ENCODE data around the gene BRF1.
"Not testable (repeated sequence)": the region's sequence is repeated elsewhere in the genome, so short reads cannot be mapped to it uniquely, and the experiment has no call there.

BRF1 gene

GRCh38 chr14:105300542-105301102 is at the start of gene BRF1:
Gene BRF1 (minus strand): TSS chr14:105301001. CDS start chr14:105300629, 372 bp downstream.
- DNase-seq = peak; percentile 97

DNA sequence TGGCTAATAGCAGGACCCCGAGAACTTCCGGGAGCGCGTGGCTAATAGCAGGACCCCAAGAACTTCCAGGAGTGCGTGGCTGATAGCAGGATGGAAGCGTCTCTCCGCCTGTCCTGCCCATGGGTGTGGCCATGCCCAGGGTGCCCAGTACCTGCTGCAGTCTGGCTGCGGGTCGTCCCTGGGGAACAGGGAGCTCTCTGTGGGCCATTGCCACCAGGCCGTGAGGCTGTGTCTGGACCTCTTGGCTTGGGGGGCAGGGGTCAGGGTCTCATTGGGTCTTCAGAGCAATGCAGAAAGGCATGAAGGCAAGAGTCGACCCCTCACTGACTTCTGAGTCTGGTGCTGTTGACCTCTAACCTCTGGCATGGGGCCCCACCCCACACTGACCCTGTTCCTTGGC is 49.2 kb upstream of the BRF1 start:
- DNase-seq = no peak

DNA sequence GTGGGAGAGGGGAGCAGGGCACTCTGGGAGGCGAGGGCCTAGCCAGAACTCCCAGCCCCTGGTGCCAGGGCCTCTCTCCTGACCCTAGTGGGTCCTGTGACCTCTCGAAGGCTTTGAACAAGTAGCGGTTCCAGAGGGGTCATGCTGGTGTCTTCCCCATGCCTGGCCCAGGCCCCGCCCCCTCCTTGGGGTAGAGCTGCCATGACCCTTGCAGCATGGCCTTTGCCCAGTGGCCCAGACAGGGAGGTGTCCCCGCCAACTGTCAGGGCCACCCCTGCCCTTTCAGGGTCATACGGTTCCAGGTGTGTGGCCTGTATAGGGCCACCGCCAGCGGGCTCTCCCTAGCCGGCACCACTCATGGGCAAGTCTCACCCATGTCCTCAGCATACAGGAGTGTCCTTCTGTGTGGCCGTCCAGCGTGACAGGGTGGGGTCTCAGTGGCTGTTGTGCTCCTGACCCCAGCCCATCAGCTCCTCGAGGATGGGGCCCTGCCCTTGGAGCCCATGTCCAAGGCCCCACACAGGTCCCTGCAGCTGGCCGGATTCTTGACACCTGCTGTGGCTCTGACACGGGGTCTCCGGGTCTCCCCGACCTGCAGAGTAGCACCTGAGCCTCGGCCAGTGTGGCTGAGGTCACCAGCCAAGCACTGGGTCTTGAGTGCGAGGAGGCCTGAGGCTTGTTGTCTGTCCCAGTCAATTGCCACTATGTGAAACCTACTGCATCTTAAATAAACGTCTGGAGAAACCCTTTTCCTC is 48.3 kb upstream of the BRF1 start:
- DNase-seq = no peak

DNA sequence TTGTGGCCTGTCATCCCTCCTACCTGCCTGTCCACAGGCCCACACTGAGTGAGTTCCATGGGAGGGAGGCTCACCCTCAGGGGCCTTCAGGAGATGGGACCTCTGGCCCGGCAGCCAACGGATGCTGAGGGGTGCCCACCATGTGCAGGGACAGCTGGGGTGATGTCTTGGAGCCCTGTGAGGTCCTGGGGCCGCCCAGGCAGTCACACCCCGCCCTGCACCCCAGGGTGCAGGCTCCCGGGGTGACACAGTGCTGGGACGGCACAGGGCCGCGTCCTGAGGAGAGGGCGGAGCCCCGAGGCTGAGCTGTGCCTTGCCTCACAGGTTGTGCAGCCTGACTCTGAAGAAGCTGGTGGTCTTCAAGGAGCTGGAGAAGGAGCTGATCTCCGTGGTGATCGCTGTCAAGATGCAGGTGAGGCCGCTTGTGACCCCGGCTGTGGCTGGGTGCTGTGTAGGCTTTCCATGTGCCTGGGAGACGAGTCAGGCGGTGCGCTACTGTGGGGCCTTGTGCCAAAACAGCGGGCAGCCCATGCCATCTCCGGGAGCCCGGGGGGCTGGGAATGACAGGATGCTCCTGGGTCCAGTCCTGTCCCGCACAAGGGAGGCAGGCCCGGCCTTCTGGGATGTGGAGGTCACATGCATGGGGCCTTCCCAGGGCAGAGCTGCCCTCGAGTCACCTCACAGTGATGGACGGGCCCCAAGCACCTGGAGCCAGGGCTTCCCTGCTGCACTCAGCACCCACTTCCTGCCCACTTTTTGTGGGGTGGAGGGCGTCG is 47.6 kb upstream of the BRF1 start:
- no peak for DNase-seq

DNA sequence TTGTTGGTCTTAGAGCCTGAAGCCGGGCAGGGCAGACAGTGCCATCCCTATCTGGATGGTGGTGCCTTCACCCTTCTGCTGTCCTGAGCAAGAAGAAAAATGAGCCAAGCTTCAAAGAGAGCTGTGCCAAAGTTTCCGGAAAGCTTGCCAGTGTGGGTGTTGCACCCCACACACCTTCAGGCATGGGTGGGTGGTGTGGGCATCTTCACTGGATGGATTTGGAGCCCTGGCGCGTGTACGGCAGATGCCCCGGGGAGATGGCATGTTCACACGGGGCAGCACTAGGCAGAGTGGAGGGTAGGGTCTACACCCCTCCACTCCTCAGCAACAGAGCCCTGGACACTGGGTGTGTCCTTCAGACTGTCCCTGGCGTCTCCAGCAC is 46.8 kb upstream of the BRF1 start:
- no peak for DNase-seq

DNA sequence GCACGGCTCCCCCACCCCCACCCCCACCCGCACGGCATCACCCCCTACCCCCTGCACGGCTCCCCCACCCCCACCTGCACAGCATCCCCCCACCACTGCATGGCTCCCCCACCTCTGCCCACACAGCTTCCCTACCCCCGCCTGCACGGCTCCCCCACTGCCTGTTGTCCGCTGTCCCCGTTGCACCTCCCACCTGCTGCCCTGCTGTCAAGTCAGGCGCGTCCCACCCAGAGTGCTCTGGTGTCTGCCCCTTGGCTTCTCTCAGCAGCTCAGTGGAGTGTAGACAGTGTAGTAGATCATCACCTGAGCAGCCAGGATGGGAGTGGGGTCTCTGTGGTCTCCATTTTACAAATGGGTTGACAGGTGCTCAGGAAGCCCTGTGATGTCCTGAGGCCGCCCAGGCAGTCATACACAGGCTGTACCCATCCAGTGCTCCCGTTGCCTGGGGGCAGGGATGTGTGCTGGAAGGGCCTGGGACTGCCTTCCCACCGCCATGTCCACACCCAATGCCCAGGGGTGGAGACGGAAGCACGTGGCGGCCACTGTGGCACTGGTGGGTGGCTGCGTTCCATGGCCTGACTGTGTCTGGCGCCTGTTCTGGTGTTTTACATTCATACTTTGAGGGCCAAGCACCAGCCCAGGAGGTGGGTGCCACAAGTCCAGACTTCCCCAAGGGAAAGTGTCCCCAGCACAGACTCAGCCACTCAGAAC is 46.2 kb upstream of the BRF1 start:
- no peak for DNase-seq

- no peak for DNase-seq
Observed at GRCh38 chr14:105346200-105346533, 45.4 kb upstream of the BRF1 start.

- DNase-seq = no peak
Observed at GRCh38 chr14:105343194-105343593, 42.4 kb upstream of the BRF1 start.

GRCh38 chr14:105340821-105341733 is 40.3 kb upstream of the BRF1 start:
- DNase-seq = no peak

- DNase-seq = no peak
Observed at GRCh38 chr14:105337966-105338741, 37.4 kb upstream of the BRF1 start.

DNA sequence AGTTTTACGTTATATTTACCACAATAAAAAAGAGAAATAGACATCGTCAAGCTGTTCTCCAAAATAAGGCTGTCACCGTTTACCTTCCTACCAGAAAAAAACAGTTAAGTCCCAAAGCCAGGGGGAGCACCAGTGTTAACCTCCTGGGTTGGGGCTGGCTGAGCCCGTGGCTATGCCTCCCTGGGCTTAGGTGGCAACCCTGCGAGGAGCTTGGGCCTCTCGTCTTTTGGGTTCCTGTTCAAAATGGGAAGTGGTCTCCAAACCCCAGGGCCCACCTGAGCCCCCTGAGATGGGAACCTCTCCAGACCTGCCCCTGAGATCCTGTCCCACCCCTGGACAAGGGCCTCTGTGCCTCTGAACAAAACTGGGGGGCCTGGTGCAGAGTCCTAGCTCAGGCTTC is 36.6 kb upstream of the BRF1 start:
- no peak for DNase-seq

- no peak for DNase-seq
Observed at GRCh38 chr14:105336477-105337287, 35.9 kb upstream of the BRF1 start.

DNA sequence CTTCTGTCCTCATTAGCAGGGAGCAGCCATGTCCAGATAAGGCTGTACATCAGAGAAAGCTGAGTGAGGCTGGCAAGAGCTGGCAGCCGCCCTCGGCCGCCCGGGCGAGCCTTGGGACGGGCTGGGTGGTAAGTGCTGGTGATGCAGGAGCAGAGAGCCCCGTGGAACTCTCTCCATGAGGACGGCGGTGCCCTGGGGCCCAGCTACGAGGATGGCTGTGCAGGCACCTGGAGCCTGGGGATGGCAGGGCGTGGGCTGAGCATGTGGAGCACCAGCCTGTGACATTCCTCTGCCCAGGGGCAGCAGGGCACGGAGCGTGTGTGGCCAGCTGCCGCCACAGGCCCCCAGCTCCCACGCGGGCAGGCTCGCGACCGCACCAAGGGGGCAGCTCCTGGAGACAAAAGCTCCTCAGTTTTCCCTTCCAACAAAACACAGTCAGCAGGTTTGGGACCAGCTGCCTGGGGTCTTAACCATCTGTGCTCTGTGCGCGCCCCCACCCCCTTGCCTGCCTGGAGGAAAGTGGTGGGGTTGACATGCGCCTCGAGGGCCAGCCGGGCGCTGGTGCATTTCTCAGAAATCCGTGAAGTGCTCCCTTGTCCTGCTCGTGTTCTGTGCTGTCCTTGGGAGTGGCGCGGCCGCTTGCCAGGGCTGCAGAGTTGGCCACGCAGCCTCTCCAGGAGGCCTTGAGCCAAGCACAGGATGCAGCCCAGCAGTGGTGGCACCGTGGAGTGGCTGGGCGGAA is 35.1 kb upstream of the BRF1 start:
- DNase-seq = no peak

GRCh38 chr14:105335231-105335542 is 34.4 kb upstream of the BRF1 start:
- DNase-seq = not testable (repeated sequence)

DNA sequence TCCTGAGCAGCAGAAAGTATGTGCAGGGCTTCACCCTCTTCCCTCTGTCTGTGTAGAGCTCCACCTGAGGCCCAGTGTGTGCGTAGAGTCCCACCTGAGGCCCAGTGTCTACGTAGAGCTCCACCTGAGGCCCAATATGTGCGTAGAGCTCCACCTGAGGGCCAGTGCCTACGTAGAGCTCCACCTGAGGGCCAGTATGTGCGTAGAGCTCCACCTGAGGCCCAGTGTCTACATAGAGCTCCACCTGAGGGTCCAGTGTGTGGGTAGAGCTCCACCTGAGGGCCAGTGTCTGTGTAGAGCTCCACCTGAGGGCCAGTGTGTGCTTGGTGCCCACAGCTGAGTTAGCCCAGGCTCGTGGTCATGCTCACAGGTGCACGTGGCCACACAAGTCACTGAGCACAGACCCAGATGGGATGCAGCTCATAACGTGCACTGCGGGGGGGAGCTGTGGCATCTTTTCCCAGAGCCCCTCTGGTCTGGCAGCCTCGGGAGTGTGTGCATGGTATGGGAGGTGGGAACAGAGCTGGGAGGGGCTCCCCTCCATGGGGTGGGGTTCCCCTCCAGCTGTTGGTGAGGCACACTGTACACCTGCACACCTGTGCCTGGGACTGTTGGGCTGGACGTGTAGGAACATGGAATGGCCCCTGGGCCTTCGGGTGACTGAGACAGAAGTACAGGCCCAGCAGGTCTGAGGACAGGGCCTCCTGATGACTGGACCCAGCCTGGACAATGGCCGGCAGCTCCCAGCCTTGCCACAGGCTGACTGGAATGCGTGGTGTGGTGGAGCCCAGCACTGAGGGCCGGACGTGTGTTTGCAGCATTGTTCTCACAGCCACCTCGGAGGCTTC is 33.8 kb upstream of the BRF1 start:
- DNase-seq = no peak

GRCh38 chr14:105333613-105334364 is 33.0 kb upstream of the BRF1 start:
- DNase-seq = no peak

GRCh38 chr14:105333020-105333490 is 32.3 kb upstream of the BRF1 start:
- DNase-seq = no peak

GRCh38 chr14:105332350-105332874 is 31.6 kb upstream of the BRF1 start:
- DNase-seq = no peak

All from activated CD4-positive, alpha-beta T cell treated with anti-CD3 and anti-CD28 coated beads, Interleukin-2, amount 50 U/mL, for 1 hour (primary cell).